ENCODE measurements around the gene MRPS27.
"Not testable (repeated sequence)": the region's sequence is repeated elsewhere in the genome, so short reads cannot be mapped to it uniquely, and the experiment has no call there.

Gene MRPS27

GRCh38 chr5:72324189-72324825, 4.3 kb upstream of the MRPS27 start:
- DNase-seq = no peak

DNA sequence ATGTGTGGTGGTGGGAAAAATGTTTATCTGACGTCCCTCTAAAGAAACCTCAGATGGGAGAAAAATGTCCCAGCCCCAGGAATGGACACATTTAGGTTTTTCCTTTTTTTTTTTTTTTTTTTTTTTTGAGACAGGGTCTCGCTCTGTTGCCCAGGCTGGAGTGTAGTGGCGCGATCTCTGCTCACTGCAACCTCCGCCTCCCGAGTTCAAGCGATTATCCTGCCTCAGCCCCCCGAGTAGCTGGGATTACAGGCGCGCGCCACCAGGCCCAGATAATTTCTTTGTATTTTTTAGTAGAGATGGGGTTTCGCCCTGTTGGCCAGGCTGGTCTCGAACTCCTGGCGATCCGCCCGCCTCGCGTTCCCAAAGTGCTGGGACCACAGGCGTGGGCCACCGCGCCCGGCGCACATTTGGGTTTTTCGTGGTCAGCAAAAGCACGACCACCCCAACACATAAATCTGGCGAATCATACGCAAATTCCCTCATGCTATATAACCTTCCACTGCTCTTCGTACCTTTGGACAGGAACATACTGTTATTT, 535 bp downstream of the MRPS27 start:
- peak; percentile 20 for DNase-seq

GRCh38 chr5:72314571-72315172, 5.4 kb downstream of the MRPS27 start:
- no peak for DNase-seq

DNA sequence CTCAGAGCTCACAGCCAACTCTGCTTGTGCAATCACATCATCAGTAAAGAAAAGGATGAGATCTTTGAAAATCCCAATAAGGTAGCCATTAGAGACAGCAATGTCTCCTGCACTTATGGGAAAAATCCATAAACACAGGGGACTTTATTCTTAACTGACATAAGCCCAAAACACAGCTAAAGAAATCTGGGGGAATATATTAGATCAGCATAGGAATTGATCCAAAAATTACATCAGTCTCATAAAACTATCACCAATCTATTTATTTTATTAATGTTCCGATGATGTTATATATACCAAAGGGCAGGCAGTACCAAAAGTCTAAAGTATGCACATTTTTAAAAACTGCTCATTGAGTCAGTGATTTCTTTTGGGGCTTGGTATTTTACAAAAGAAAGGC, 6.9 kb downstream of the MRPS27 start:
- DNase-seq = no peak

- DNase-seq = no peak
These were observed 11.2 kb downstream of the MRPS27 start for GRCh38 chr5:72308853-72309191.

DNA sequence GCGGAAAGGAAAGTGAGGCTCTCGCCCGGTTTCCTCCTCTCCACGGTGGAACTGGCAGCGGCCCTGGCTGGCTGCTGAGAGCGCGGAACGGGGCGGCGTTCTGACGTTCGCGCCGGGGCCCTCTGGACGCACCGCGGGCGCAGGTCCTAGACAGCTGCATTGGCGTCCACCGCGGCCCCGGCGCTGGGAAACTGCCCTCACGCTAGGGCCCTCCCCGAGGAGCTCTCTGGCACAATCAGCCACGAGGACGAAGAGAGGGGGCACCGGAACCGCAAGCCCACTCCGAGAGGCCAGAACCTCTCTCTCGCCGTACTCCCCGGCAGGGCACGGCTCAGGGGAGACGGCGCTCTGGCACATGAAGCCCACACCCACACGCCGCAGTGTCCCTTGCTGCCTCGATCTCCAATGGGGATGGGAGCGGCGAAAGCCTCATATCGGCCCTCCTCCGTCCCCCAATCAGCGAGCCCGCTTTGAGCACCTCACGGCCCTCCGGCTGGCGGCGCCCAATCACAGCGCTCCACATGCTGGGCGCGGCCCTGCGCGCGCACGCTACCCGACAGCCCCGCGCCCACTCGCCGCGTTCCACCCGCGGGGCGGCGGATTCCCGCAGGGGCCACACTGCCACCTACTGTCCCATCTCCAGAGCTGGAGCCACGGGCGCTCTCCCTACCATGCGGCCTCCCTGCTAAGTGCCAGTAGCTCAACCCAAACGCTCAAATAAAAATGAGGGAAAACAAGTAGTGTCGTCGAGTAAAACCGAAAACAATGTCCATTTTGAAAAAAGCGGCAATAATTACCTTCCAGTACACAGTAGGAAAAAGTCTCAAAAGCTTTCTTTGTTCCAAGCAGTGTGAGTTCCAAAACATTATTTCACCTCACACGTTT, 11.8 kb downstream of the MRPS27 start:
- peak; percentile 97 for DNase-seq

DNA sequence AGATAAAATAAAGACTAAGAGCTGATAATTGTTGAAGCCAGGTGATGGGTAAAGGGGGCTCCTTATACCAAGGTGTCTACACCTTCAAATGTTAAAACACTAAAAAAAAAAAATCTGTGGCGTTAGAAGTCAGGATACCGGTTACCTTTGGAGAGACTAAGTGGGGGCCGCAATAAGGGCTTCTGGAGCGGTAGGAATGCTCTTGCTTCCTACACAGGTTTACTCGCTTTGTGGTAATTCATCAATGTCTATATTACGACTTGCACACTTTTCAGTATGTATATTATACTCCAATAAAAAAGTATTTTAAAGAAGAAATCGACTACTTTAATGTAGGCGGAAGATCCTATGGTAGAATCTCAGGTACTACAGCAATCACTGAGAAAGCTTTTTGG, 12.5 kb downstream of the MRPS27 start:
- no peak for DNase-seq

GRCh38 chr5:72305194-72306142, 14.6 kb downstream of the MRPS27 start:
- no peak for DNase-seq

GRCh38 chr5:72302171-72302570, 17.9 kb downstream of the MRPS27 start:
- DNase-seq = no peak

DNA sequence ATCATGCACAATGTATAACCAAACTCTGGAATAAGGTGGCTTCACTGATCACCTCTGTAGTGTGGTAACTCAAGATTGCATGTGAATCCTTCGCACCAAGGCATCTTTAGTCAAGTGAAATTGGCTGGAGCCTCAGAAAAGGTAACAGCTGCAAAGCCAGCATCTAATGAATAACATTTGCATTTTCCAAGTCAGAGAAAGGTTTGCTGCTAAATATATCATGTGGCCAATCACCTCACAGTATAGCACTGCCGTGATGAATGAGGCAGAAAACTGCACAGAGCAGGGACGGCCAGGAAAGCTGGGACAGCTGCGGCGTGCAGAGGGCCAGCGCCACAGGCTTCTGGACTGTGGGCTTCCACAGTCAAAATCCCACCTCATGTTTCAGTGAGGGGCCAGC, 18.5 kb downstream of the MRPS27 start:
- no peak for DNase-seq

GRCh38 chr5:72300590-72301339, 19.3 kb downstream of the MRPS27 start:
- DNase-seq = no peak

GRCh38 chr5:72298711-72299110, 21.3 kb downstream of the MRPS27 start:
- no peak for DNase-seq

- DNase-seq = not testable (repeated sequence)
These were observed 21.9 kb downstream of the MRPS27 start for GRCh38 chr5:72298136-72298535.

GRCh38 chr5:72296256-72296655, 23.8 kb downstream of the MRPS27 start:
- DNase-seq = no peak

DNA sequence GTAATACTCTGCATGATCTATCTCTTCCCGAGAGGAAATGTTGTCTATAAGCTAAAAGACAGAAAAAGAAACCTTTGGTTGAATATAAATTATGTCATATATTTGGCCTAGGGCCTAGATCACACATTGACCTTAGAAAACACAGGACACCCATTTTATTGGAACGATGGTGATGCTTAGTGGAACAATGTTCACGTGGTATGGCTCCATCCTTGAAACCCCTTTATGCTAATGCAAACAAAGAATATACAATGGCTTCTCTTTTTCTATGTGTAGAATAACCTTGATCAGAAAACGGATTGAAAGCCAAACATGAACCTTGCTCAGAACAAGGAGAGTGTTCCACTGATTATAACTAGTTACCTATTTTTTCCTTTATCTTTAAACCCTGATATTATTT, 24.5 kb downstream of the MRPS27 start:
- no peak for DNase-seq

GRCh38 chr5:72294473-72294872, 25.6 kb downstream of the MRPS27 start:
- DNase-seq = no peak

DNA sequence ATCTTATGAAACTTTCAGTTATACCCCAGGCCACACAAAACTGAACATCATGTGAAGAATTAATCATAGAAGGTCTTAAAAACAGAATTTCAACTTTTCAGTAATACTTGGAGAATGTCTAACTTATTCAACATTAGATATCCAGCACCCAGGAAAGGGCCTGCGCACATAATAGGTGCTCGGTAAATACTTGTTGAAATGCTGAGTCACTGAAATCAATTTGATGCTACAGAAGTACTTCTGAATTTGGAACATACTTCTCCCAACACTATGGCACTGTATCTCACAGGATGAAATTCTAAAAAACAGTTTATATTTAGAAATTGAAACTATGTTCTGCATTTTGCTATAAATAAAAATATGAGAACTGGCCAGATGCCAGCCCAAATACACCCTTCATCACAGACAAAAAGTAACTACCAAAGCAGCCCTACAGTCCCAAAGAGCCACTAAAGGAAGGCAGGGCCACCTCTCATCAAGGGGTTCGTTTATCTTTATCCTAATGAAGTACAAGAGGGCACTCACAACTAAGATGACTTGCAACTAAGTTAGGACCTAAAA, 26.5 kb downstream of the MRPS27 start:
- no peak for DNase-seq

- DNase-seq = no peak
These were observed 27.6 kb downstream of the MRPS27 start for GRCh38 chr5:72292411-72292810.

DNA sequence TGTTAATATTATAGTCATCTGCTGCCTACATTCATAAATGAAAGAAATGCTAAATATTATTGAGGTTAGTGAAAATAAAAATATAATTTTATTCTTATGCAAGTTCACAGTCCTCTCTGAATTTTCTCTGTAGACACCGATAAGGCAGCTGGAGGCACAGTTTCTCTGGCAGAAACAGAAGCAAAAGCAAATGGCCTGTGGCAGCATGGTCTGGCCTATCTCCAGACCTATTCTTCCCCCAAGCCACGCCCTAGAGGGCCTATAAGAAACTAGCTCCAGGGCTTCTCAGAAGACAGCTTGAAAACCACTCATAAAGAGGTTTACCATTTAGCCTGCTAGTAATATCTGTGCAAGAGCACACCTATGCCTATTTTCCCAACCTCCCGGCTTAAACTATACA, 28.4 kb downstream of the MRPS27 start:
- DNase-seq = no peak

DNA sequence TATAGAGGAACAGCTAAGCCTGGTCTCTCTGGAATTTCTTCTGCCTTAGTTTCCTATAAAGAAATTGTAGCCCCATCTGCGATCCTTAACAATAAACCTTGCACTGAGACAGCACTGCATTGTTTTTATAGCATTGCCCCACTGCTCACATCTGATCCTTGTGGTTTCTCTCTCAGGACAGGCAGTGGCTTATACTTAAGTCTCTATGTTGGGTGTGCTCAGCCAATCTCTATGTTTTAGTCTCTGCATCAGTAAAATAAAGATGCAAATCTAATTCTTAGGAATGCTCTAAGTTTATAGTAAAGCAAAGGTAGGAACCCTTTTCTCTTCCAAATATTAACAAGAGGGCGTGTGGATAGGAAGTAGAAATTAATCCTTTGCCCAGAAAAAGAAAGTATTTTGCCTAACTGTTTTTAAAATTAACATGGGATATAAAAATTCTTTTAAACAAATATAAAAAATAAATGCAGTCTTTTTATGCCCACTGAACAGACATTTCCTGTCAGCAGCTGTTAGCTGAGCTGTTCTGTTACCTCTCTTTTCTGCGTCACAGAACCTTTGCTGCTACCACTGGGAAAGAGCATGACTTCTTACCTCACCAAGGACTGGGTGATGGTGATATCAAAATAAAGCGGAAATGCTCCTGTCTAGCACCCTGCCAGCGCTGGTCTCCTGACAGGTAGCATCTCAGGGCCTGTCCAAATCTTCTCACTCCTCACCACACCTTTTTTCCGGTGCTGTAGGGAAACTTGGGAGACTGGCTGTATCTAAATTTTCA, 29.5 kb downstream of the MRPS27 start:
- no peak for DNase-seq

DNA sequence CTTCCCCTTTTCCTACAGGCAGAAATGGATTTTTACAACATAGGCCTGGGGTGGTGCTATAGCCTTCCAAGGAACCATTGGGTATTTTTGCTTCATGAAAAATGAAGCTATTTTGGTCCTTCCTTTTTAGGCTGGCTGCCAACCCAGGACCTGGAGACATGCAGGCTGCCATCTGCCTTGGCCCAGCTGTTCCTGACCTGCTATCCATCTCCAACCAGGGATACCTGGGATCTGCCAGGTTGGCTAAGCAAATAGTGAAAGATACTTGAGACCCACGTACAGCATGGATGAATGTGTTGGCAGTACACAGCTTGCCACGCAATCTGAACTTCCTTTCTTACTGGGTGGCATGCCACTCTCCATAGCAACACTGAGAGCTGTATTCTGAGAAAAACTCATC, 31.1 kb downstream of the MRPS27 start:
- no peak for DNase-seq
